Measurements from ENCODE around the gene LPAR1. TPM values are rescaled to one million over a fixed set of nuclear protein-coding genes. Genes with fewer than 3 reads are reported as not detected.

Gene LPAR1
- total and polyA plus RNA-seq, 9 of the 15 experiments (the other 6 are each of a cell fraction or from before 2014, with no cell fraction given): 0.13 TPM; not detected in 8

DNA sequence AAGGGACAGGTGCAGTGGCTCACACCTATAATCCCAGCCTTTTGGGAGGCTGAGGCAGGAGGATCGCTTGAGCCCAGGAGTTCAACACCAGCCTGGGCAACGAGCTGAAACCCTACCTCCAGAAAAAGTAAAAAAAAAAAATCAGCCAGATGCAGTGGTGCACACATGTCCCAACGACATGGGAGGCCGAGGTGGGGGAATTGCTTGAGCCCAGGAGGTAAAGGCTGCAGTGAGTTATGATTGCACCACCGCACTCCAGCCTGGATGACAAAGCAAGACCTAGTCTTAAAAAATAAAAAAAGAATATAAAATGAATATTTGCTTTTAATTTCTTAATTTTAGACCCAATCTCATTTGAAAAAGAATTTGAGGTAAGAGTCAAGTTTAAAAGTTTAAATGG lies 143.5 kb downstream of the LPAR1 start (continued):
- TF ChIP-seq L3MBTL2 (IDR thresholded peaks at IDR 0.05) (no peak), CREB3L1 (IDR thresholded peaks at IDR 0.05; ENCODE audit: borderline replicate concordance, low read depth) (no peak), SRSF9 (IDR thresholded peaks at IDR 0.05; ENCODE audit: borderline replicate concordance, low read depth, low read length) (no peak)

DNA sequence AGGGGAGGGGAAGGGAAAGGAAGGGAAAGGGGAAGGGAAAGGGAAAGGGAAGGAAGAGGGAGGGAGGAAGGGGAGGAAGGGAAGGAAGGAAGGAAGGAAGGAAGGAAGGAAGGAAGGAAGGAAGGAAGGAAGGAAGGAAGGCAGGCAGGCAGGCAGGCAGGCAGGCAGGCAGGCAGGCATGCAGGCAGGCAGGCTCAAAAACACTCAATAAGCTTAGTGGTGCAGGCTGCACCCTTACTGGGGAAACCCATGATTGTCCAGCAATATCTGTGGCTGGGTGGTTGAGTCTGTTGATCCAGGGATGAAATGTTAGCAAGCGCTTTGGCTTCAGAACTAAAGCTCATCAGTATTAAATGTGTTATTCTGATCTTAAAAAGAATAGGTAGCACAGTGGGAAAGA lies 145.6 kb downstream of the LPAR1 start:
- TF ChIP-seq HDAC8 (tag; IDR thresholded peaks at IDR 0.05) (no peak), ZNF561 (CRISPR knock-in tag; conservative IDR thresholded peaks at IDR 0.05) (no peak), GABPB2 (CRISPR knock-in tag; conservative IDR thresholded peaks at IDR 0.05) (no peak), KLF13 (tag; IDR thresholded peaks at IDR 0.05; ENCODE audit: borderline replicate concordance, low read depth) (no peak)
- Histone ChIP-seq H4K20me1 (replicated peaks; ENCODE audit: control insufficient read depth, insufficient read depth, low read length) (no peaks in the 10 kb centered on the region), H3K9me3 (replicated peaks; ENCODE audit: control insufficient read depth, insufficient read depth, low read depth, low read length) (no peaks in the 10 kb centered on the region; the same call in 1 of the 2 replicates), H3K4me3 (no peak overlapping the region), H3K9ac (ENCODE audit: insufficient read depth in 1 of 2, low read depth in 2 of 2, low read length in 2 of 2) (no peak overlapping the region), H2AFZ (ENCODE audit: low read depth, low read length) (no peak overlapping the region), H3K36me3 (ENCODE audit: control insufficient read depth, insufficient read depth, low read length) (no peaks in the 10 kb centered on the region), H3K79me2 (ENCODE audit: control insufficient read depth, insufficient read depth, low read length) (no peaks in the 10 kb centered on the region), H3K9me1 (ENCODE audit: control insufficient read depth, insufficient read depth, low read length) (no peaks in the 10 kb centered on the region), H3K4me2 (ENCODE audit: insufficient read depth, low read length) (no peak overlapping the region), H3K27ac (ENCODE audit: extremely low read depth, low read depth, low read length) (no peak overlapping the region), H3K4me1 (replicated peaks in 1 of 2; ENCODE audit: control insufficient read depth in 2 of 2, insufficient read depth in 2 of 2, low read length in 2 of 2) (no peaks in the 10 kb centered on the region), H3K27me3 (ENCODE audit: control insufficient read depth in 2 of 2, insufficient read depth in 2 of 2, low read length in 2 of 2) (no peaks in the 10 kb centered on the region)
- in situ Hi-C loops (cut with MboI) (no loop called here), intact Hi-C loops (cut with micrococcal nuclease) (no loop called here)
- ChIA-PET POLR2A (no interaction called here), CTCF (ENCODE audit: low intra/inter-chr PET ratio) (no interaction called here)
- BruUV-seq (replicated peaks): no TSS peak
- ATAC-seq (no peak), DNase-seq (ENCODE audit: extremely low read depth in 1 of 4, low spot score in 3 of 4) (no peak), FAIRE-seq (no peak)
- 0% methylated on average over 1 of the region's 1 CpG for WGBS (ENCODE audit: insufficient coverage, low coverage, missing lambda C conversion rate)

All from K562 (cell line).